Smooth muscle cell (in vitro differentiated cells): ENCODE measurements around the gene ACACA. TPM values are rescaled to one million over a fixed set of nuclear protein-coding genes. Genes with fewer than 3 reads are reported as not detected.

Source experiments
- DNase-seq: peaks from one replicate; lab custom pipeline; 2025; ENCODE audit not compliant: unreplicated experiment; lab: John Stamatoyannopoulos, UW
- H2AFZ ChIP-seq: fragments of 200-600 bp; sonication (generic); 2 replicates; pipeline ENCODE4 v1.6.0; 2016; ENCODE audit warnings: antibody characterized with exemption, low read depth, mild to moderate bottlenecking
- H3F3A ChIP-seq: fragments of 200-600 bp; sonication (generic); 2 replicates; pipeline ENCODE4 v1.6.0; 2017; ENCODE audit warnings: antibody characterized with exemption, low read depth
- H3K27ac ChIP-seq: fragments of 200-600 bp; sonication (generic); 2 replicates; pipeline ENCODE4 v1.5.1; 2016; ENCODE audit warnings: low read depth, mild to moderate bottlenecking
- H3K27me3 ChIP-seq: fragments of 200-600 bp; sonication (generic); 2 replicates; pipeline ENCODE4 v1.6.1; 2016; ENCODE audit warnings: low read depth, mild to moderate bottlenecking
- H3K36me3 ChIP-seq: fragments of 200-600 bp; sonication (generic); 2 replicates; pipeline ENCODE4 v1.5.1; 2016; ENCODE audit warnings: low read depth
- H3K4me1 ChIP-seq: fragments of 200-600 bp; sonication (generic); 2 replicates; pipeline ENCODE4 v1.5.1; 2016; ENCODE audit warnings: low read depth
- H3K4me2 ChIP-seq: fragments of 200-600 bp; sonication (generic); 2 replicates; pipeline ENCODE4 v1.6.0; 2016; ENCODE audit warnings: mild to moderate bottlenecking
- H3K4me3 ChIP-seq: fragments of 200-600 bp; sonication (generic); 2 replicates; pipeline ENCODE4 v1.5.1; 2016; ENCODE audit warnings: mild to moderate bottlenecking
- H3K79me2 ChIP-seq: fragments of 200-600 bp; sonication (generic); 2 replicates; pipeline ENCODE4 v1.6.0; 2016; ENCODE audit warnings: low read depth, mild to moderate bottlenecking
- H3K9ac ChIP-seq: fragments of 200-600 bp; sonication (generic); 2 replicates; pipeline ENCODE4 v1.6.0; 2016; ENCODE audit warnings: low read depth
- H3K9me3 ChIP-seq: fragments of 200-600 bp; sonication (generic); replicated peaks from 2 replicates; pipeline ENCODE4 v1.5.1; 2016; ENCODE audit warnings: low read depth
- H4K20me1 ChIP-seq: fragments of 200-600 bp; sonication (generic); 2 replicates; pipeline ENCODE4 v1.6.0; 2016; ENCODE audit warnings: low read depth
- CTCF ChIP-seq: fragments of 200-600 bp; sonication (generic); IDR thresholded peaks from 2 replicates; pipeline ENCODE4 v1.5.1; 2017; ENCODE audit warnings: borderline replicate concordance, mild to moderate bottlenecking, antibody characterized with exemption; ENCODE audit not compliant: insufficient read depth, poor library complexity, severe bottlenecking
- WGBS: methylation state at CpG from one replicate; pipeline ENCODE4 v1.1.7; 2016; ENCODE audit warnings: low lambda C conversion rate; 5-methylcytosine and 5-hydroxymethylcytosine counted together
- polyA plus RNA-seq: library from polyadenylated mRNA; unstranded; fragments of >200 nt; fragmentation: Nextera tagmentation; extraction: Ambion mirVana; gene quantifications from 2 replicates; pipeline ENCODE4 v1.2.1, GENCODE V29; 2016
- total RNA-seq: library from RNA; depleted of rRNA; stranded (reverse); fragments of >200 nt; gene quantifications from 2 replicates; pipeline ENCODE4 v1.2.3, GENCODE V29; 2014

ACACA gene
- total and polyA plus RNA-seq, 2 experiments from 2014 or later: 16.4 to 33.9 TPM

GRCh38 chr17:37124821-37125173, 281.8 kb downstream of the ACACA start:
- no peak overlapping the region for H3K27ac ChIP-seq
- no peaks in the 10 kb centered on the region for H3K9me3 ChIP-seq
- H3K4me2 ChIP-seq: no peak overlapping the region
- 82% methylated on average over 4 of the region's 4 CpGs for WGBS
- no peak overlapping the region for H2AFZ ChIP-seq
- no peaks in the 10 kb centered on the region for H4K20me1 ChIP-seq
- no peaks in the 10 kb centered on the region for H3K79me2 ChIP-seq
- H3K9ac ChIP-seq: no peak overlapping the region
- H3K4me1 ChIP-seq: no peaks in the 10 kb centered on the region
- TF ChIP-seq CTCF: no peak
- no peaks in the 10 kb centered on the region for H3K27me3 ChIP-seq
- no peaks in the 10 kb centered on the region for H3F3A ChIP-seq
- peaks cover 9% of the 10 kb centered on the region for H3K36me3 ChIP-seq
- no peak for DNase-seq
- H3K4me3 ChIP-seq: no peak overlapping the region

- Histone ChIP-seq H4K20me1 (no peaks in the 10 kb centered on the region), H3F3A (no peaks in the 10 kb centered on the region)
- no peak for DNase-seq
Measured at GRCh38 chr17:37123941-37124820, 282.5 kb downstream of the ACACA start.

GRCh38 chr17:37123386-37123785, 283.2 kb downstream of the ACACA start:
- Histone ChIP-seq H3K27ac (no peak overlapping the region), H3K4me2 (no peak overlapping the region), H4K20me1 (no peaks in the 10 kb centered on the region), H3K27me3 (no peaks in the 10 kb centered on the region), H3K4me1 (peaks cover 1% of the 10 kb centered on the region), H3K9me3 (no peaks in the 10 kb centered on the region), H3K4me3 (no peak overlapping the region), H3K9ac (no peak overlapping the region), H3K79me2 (no peaks in the 10 kb centered on the region), H2AFZ (no peak overlapping the region), H3K36me3 (peaks cover 9% of the 10 kb centered on the region), H3F3A (no peaks in the 10 kb centered on the region)
- WGBS: 41% methylated on average over 1 of the region's 1 CpG
- DNase-seq: no peak
- no peak for TF ChIP-seq CTCF

More at GRCh38 chr17:37123941-37124820, 282.5 kb downstream of the ACACA start:
- no peak overlapping the region for H3K4me2 ChIP-seq
- no peaks in the 10 kb centered on the region for H3K4me1 ChIP-seq
- peaks cover 9% of the 10 kb centered on the region for H3K36me3 ChIP-seq
- no peak overlapping the region for H3K9ac ChIP-seq
- no peaks in the 10 kb centered on the region for H3K27me3 ChIP-seq
- no peak overlapping the region for H3K4me3 ChIP-seq
- WGBS: 73% methylated on average over 7 of the region's 7 CpGs
- H3K79me2 ChIP-seq: no peaks in the 10 kb centered on the region
- TF ChIP-seq CTCF: no peak
- no peaks in the 10 kb centered on the region for H3K9me3 ChIP-seq
- no peak overlapping the region for H3K27ac ChIP-seq
- H2AFZ ChIP-seq: no peak overlapping the region

GRCh38 chr17:37121616-37122015, 285.0 kb downstream of the ACACA start:
- Histone ChIP-seq H4K20me1 (no peaks in the 10 kb centered on the region), H3K4me2 (no peak overlapping the region), H3K79me2 (no peaks in the 10 kb centered on the region), H3K27me3 (no peaks in the 10 kb centered on the region), H2AFZ (no peak overlapping the region), H3K9ac (no peak overlapping the region), H3K4me3 (no peak overlapping the region), H3K9me3 (no peaks in the 10 kb centered on the region), H3K27ac (no peak overlapping the region), H3F3A (no peaks in the 10 kb centered on the region), H3K36me3 (peaks cover 6% of the 10 kb centered on the region), H3K4me1 (peaks cover 19% of the 10 kb centered on the region)
- 96% methylated on average over 2 of the region's 2 CpGs for WGBS
- no peak for DNase-seq
- no peak for TF ChIP-seq CTCF
